Activated T-cell treated with anti-CD3 and anti-CD28 coated beads, Interleukin-2, amount 50 U/mL, for 24 hours (primary cell): Measurements from ENCODE around the gene FAM20A.

Source experiments
- DNase-seq: peaks from one replicate; pipeline ENCODE4 v3.0.0-alpha.2; 2020
- H3K27ac Mint-ChIP-seq: 2 replicates; pipeline ENCODE4 v1.8.0; 2020; ENCODE audit warnings: mild to moderate bottlenecking, mixed read lengths
- H3K27me3 Mint-ChIP-seq: 2 replicates; pipeline ENCODE4 v1.8.0; 2020; ENCODE audit warnings: mixed read lengths
- H3K36me3 Mint-ChIP-seq: 2 replicates; pipeline ENCODE4 v1.8.0; 2020; ENCODE audit warnings: low read depth, mixed read lengths
- H3K4me1 Mint-ChIP-seq: 2 replicates; pipeline ENCODE4 v1.8.0; 2020; ENCODE audit warnings: low read depth, mixed read lengths
- H3K4me3 Mint-ChIP-seq: 2 replicates; pipeline ENCODE4 v1.8.0; 2020; ENCODE audit warnings: mild to moderate bottlenecking, moderate library complexity, mixed read lengths
- H3K9me3 Mint-ChIP-seq: 2 replicates; pipeline ENCODE4 v1.8.0; 2020; ENCODE audit warnings: mixed read lengths

FAM20A gene

GRCh38 chr17:68570526-68570925 is 30.6 kb downstream of the FAM20A start:
- no peaks in the 10 kb centered on the region for H3K27me3 Mint-ChIP-seq
- DNase-seq = no peak
- no peaks in the 10 kb centered on the region for H3K4me1 Mint-ChIP-seq
- H3K27ac Mint-ChIP-seq = no peak overlapping the region
- H3K36me3 Mint-ChIP-seq = no peaks in the 10 kb centered on the region
- H3K9me3 Mint-ChIP-seq = no peaks in the 10 kb centered on the region
- no peak overlapping the region for H3K4me3 Mint-ChIP-seq

DNA sequence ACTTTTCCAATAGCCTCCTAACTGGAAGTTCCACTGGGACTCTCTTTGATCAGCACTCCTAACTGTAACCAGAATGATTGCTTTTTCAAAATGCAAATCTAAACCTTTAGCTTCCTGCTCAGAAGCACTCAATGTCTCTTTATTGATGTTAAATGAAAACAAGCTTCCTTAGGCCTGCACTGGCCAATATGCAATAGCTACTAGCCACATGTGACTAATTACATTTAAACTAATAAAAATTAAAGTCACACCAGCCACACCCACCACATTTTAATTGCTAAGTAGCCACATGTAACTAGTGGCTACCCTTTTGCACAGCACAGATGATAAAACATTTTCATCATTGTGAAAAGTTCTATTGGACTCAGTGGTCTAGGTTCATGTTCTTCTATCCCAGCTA is 31.8 kb downstream of the FAM20A start:
- H3K27me3 Mint-ChIP-seq = no peaks in the 10 kb centered on the region
- H3K36me3 Mint-ChIP-seq = no peaks in the 10 kb centered on the region
- H3K4me3 Mint-ChIP-seq = no peak overlapping the region
- H3K9me3 Mint-ChIP-seq = no peaks in the 10 kb centered on the region
- H3K4me1 Mint-ChIP-seq = no peaks in the 10 kb centered on the region
- no peak overlapping the region for H3K27ac Mint-ChIP-seq
- DNase-seq = no peak

GRCh38 chr17:68568581-68568980 is 32.6 kb downstream of the FAM20A start:
- no peaks in the 10 kb centered on the region for H3K36me3 Mint-ChIP-seq
- H3K27ac Mint-ChIP-seq = no peak overlapping the region
- H3K4me1 Mint-ChIP-seq = no peaks in the 10 kb centered on the region
- no peaks in the 10 kb centered on the region for H3K9me3 Mint-ChIP-seq
- H3K27me3 Mint-ChIP-seq = no peaks in the 10 kb centered on the region
- DNase-seq = no peak
- H3K4me3 Mint-ChIP-seq = no peak overlapping the region

GRCh38 chr17:68567581-68567980 is 33.6 kb downstream of the FAM20A start:
- DNase-seq = no peak
- Mint-ChIP-seq H3K27me3 (no peaks in the 10 kb centered on the region), H3K4me3 (no peak overlapping the region), H3K4me1 (no peaks in the 10 kb centered on the region), H3K9me3 (no peaks in the 10 kb centered on the region), H3K36me3 (no peaks in the 10 kb centered on the region), H3K27ac (no peak overlapping the region)

DNA sequence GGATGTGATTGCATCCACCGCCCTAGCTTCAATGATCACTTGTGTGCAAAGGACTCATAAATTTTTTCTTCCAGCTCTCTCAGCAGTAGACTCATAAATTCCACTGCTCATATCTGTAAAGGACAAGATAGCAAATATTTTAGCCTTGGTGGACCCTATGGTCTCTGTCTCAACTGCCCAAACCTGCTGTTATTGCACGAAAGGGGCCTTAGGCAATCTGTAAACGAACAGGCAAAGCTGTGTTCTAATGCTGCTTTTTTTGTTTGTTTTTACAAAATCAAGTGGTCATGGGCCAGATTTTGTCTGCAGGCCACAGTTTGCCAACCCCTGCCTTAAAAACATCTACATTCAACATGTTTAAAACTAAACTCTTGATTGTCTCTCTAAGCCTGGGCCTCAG is 34.1 kb downstream of the FAM20A start:
- Mint-ChIP-seq H3K9me3 (no peaks in the 10 kb centered on the region), H3K36me3 (no peaks in the 10 kb centered on the region), H3K4me3 (no peak overlapping the region), H3K4me1 (no peaks in the 10 kb centered on the region), H3K27ac (no peak overlapping the region), H3K27me3 (no peaks in the 10 kb centered on the region)
- no peak for DNase-seq

DNA sequence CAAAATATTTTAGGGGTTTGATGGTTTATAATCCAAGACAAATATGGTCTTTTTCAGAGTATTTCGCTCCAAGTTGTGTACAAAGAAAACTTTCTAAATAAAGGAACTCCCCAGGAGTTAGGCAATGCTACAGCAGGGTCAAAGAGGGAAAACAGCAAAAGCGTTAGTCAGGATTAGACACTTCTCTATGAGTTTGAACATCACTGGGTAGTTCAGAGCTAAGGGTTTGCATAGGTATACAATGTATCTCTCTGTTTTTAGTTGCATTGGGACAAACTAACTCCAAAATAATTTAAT is 34.8 kb downstream of the FAM20A start:
- H3K9me3 Mint-ChIP-seq = no peaks in the 10 kb centered on the region
- H3K27ac Mint-ChIP-seq = no peak overlapping the region
- H3K4me3 Mint-ChIP-seq = no peak overlapping the region
- no peak for DNase-seq
- H3K36me3 Mint-ChIP-seq = no peaks in the 10 kb centered on the region
- no peaks in the 10 kb centered on the region for H3K4me1 Mint-ChIP-seq
- H3K27me3 Mint-ChIP-seq = no peaks in the 10 kb centered on the region

DNA sequence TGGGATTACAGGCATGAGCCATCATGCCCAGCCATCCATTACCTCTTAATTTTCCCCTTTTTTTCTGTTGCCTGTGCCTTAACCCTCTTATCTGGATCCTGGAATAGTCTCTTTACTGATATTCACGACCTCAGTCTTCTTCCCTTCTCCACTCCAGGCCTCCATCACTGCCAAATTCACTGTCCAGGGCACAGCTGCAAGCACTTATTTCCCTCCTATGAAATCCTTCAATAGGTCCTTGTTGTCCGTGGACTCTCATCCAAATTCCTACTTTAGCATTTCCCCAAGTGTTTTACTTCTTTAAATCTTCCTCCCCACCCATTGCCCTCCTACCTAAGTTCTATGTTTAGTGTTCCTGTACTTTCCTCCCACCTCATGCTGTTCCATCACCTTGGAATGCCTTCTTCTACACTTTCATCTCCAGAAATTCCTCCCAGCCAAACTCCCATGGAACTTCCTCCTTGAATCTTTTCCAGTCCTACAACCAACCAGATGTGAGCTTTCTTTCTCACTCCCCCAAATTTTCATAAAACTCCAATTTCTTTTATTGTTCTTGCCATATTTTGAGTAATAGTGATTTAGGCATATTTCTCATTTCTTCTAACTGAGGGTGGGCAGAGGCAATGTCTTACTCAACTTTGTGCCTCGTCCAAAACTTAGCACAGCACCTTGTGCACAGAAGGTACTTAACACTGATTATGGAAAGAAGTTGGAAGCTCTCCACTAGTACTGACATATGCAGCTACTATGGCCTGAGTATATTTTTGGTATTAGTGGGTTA is 35.3 kb downstream of the FAM20A start:
- no peak overlapping the region for H3K4me3 Mint-ChIP-seq
- no peaks in the 10 kb centered on the region for H3K36me3 Mint-ChIP-seq
- H3K27ac Mint-ChIP-seq = no peak overlapping the region
- no peaks in the 10 kb centered on the region for H3K4me1 Mint-ChIP-seq
- no peaks in the 10 kb centered on the region for H3K27me3 Mint-ChIP-seq
- no peaks in the 10 kb centered on the region for H3K9me3 Mint-ChIP-seq
- no peak for DNase-seq

GRCh38 chr17:68564415-68565111 is 36.6 kb downstream of the FAM20A start:
- Mint-ChIP-seq H3K36me3 (no peaks in the 10 kb centered on the region), H3K9me3 (no peaks in the 10 kb centered on the region), H3K4me3 (no peak overlapping the region), H3K27me3 (no peaks in the 10 kb centered on the region), H3K4me1 (no peaks in the 10 kb centered on the region), H3K27ac (no peak overlapping the region)
- no peak for DNase-seq

DNA sequence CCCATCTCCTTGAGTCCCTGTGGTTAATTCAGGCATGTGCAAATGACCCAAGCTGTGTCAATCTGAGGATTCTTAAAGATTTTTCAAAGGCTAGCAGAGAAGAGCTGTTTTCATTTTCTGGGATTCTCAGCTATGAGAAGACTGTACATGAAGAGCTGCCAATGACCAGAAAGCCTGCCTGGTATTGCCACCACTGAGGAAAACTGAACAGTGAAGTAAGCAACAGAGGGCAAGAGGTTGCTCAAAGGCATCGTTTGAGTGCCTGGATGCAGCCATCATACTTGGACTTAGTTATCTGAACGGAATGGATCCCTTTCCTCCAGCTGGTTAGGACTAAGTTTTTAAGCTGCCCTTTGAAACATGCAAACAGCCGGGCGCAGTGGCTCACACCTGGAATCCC is 38.4 kb downstream of the FAM20A start:
- Mint-ChIP-seq H3K4me1 (no peaks in the 10 kb centered on the region), H3K36me3 (no peaks in the 10 kb centered on the region), H3K27ac (no peak overlapping the region), H3K27me3 (no peaks in the 10 kb centered on the region), H3K4me3 (no peak overlapping the region), H3K9me3 (no peaks in the 10 kb centered on the region)
- DNase-seq = no peak

- no peaks in the 10 kb centered on the region for H3K4me1 Mint-ChIP-seq
- no peaks in the 10 kb centered on the region for H3K9me3 Mint-ChIP-seq
- H3K27ac Mint-ChIP-seq = no peak overlapping the region
- no peaks in the 10 kb centered on the region for H3K27me3 Mint-ChIP-seq
- no peaks in the 10 kb centered on the region for H3K36me3 Mint-ChIP-seq
- H3K4me3 Mint-ChIP-seq = no peak overlapping the region
- DNase-seq = no peak
These were observed 40.0 kb downstream of the FAM20A start for GRCh38 chr17:68560966-68561720.

GRCh38 chr17:68559316-68559715 is 41.9 kb downstream of the FAM20A start:
- no peak for DNase-seq
- Mint-ChIP-seq H3K4me1 (no peaks in the 10 kb centered on the region), H3K9me3 (no peaks in the 10 kb centered on the region), H3K36me3 (no peaks in the 10 kb centered on the region), H3K27me3 (no peaks in the 10 kb centered on the region), H3K27ac (no peak overlapping the region), H3K4me3 (no peak overlapping the region)

- Mint-ChIP-seq H3K4me1 (no peaks in the 10 kb centered on the region), H3K27ac (no peak overlapping the region), H3K27me3 (no peaks in the 10 kb centered on the region), H3K9me3 (no peaks in the 10 kb centered on the region), H3K36me3 (no peaks in the 10 kb centered on the region), H3K4me3 (no peak overlapping the region)
- no peak for DNase-seq
These were observed 44.6 kb downstream of the FAM20A start for GRCh38 chr17:68556551-68556950.

DNA sequence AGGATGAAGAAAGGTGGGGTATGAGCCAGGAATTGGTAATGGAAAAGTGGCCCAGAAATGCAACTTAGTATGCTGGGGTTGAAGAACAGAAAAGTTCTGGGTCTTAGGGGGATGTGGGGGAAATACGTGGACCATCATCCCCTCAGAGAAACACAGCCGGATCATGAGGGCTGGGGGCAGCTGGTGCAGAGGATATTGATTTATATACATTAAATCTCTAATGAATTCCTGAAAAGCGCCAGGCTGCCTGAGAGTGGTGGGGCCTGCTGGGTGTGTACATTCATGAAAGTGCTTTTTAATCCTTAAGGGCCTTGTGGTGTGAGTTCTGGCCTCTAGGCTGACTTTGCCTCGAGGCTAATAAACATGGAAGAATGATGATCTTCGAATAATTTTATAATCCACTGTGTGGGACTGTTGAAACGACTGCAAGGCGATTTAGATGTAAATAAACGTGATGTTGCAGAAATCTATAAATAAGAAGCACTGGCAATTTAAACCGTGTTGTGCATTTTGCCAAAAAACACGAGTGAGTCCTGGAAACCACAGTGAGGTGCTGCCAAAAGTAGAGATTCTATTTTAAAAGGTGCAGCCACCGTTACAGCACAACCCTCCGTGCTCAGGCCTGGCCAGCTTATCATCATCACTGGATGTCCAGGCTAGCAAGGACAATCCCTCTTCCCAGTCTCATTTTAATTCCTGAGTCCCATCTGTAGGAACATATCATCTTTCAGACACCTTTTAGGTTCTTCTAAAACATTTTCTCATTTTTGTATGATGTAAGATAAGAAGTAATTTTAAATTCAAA is 56.9 kb downstream of the FAM20A start:
- Mint-ChIP-seq H3K27me3 (no peaks in the 10 kb centered on the region), H3K4me3 (no peak overlapping the region), H3K27ac (no peak overlapping the region), H3K36me3 (peaks cover 16% of the 10 kb centered on the region), H3K9me3 (peaks cover 3% of the 10 kb centered on the region), H3K4me1 (no peaks in the 10 kb centered on the region)
- DNase-seq = no peak

DNA sequence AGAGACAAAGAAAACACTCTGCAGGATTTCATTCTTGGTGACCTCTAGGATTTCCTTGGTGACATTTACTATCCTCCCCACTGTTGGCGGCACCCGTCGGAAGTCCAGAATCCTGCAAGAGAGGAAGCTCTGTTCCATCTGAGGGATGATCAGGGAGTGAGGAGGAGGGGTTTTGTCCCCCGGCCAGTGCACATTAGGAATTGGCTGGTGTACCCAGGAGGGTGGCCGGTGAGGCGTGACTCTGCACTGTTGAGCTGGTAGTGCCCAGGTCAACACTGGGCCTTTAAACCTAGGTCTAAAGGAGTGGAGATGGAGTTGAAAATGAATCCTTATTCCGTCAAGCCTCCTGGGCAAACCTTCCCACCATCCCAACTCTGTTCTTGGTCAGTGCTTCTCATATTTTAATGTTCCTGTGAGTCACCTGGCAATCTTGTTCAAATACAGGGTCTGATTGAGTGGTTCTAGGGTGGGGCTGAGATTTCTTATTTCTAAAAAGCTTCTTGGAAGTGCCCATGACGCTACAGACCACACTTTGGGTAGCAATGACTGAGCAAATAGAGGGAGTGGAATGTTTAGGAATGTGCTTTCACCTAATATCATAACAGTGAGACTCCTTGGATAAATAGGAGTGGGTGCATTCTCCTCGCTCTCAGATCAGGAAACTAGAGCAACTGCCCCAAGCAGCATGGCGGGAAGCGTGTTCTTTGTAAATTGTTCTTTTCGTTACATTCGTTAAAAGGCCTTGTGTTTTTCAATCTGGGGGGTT is 58.3 kb downstream of the FAM20A start:
- H3K27ac Mint-ChIP-seq = no peak overlapping the region
- H3K27me3 Mint-ChIP-seq = no peaks in the 10 kb centered on the region
- H3K4me3 Mint-ChIP-seq = no peak overlapping the region
- no peak for DNase-seq
- peaks cover 25% of the 10 kb centered on the region for H3K36me3 Mint-ChIP-seq
- H3K4me1 Mint-ChIP-seq = no peaks in the 10 kb centered on the region
- peaks cover 3% of the 10 kb centered on the region for H3K9me3 Mint-ChIP-seq
